ENCODE measurements around the gene CFAP74.
"Not testable (repeated sequence)": the region's sequence is repeated elsewhere in the genome, so short reads cannot be mapped to it uniquely, and the experiment has no call there.

Gene CFAP74

DNA sequence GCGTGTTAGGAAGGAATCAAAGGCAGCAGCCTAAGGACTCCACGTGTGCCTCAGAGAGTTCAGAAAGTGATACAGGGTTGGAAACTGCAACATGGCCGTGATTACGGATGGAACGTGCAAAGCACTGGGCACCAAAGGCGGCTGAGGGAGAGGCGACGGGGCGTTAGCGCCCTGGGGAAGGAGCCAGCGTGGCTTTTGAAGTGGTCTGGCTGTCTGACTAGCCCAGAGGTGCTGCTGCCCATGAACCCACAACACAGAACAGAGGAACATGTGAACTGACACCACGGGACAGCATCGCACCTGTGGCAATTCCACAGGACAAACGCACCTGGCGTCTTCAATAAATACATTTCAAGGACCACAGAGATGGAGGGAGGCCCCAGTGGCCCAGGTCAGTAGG is 66.5 kb downstream of the CFAP74 start:
- POLR2A ChIA-PET: no interaction called here
- TF ChIP-seq, protein P1, sequence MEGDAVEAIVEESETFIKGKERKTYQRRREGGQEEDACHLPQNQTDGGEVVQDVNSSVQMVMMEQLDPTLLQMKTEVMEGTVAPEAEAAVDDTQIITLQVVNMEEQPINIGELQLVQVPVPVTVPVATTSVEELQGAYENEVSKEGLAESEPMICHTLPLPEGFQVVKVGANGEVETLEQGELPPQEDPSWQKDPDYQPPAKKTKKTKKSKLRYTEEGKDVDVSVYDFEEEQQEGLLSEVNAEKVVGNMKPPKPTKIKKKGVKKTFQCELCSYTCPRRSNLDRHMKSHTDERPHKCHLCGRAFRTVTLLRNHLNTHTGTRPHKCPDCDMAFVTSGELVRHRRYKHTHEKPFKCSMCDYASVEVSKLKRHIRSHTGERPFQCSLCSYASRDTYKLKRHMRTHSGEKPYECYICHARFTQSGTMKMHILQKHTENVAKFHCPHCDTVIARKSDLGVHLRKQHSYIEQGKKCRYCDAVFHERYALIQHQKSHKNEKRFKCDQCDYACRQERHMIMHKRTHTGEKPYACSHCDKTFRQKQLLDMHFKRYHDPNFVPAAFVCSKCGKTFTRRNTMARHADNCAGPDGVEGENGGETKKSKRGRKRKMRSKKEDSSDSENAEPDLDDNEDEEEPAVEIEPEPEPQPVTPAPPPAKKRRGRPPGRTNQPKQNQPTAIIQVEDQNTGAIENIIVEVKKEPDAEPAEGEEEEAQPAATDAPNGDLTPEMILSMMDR (IDR thresholded peaks at IDR 0.05; ENCODE audit: control extremely low read depth, extremely low read depth, low read depth, missing control alignments): no peak
- CTCF ChIA-PET: no interaction called here
- no peak for DNase-seq (ENCODE audit: extremely low spot score)

DNA sequence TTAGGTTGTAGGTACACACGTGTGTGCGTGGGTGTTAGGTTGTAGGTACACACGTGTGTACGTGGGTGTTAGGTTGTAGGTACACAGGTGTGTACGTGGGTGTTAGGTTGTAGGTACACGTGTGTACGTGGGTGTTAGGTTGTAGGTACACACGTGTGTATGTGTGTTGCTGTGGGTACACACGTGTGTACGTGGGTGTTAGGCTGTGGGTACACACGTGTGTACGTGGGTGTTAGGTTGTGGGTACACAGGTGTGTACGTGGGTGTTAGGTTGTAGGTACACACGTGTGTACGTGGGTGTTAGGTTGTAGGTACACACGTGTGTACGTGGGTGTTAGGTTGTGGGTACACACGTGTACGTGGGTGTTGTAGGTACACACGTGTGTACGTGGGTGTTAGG is 68.7 kb downstream of the CFAP74 start:
- CTCF ChIA-PET; POLR2A ChIA-PET; DNase-seq (ENCODE audit: extremely low spot score): not testable (repeated sequence)

DNA sequence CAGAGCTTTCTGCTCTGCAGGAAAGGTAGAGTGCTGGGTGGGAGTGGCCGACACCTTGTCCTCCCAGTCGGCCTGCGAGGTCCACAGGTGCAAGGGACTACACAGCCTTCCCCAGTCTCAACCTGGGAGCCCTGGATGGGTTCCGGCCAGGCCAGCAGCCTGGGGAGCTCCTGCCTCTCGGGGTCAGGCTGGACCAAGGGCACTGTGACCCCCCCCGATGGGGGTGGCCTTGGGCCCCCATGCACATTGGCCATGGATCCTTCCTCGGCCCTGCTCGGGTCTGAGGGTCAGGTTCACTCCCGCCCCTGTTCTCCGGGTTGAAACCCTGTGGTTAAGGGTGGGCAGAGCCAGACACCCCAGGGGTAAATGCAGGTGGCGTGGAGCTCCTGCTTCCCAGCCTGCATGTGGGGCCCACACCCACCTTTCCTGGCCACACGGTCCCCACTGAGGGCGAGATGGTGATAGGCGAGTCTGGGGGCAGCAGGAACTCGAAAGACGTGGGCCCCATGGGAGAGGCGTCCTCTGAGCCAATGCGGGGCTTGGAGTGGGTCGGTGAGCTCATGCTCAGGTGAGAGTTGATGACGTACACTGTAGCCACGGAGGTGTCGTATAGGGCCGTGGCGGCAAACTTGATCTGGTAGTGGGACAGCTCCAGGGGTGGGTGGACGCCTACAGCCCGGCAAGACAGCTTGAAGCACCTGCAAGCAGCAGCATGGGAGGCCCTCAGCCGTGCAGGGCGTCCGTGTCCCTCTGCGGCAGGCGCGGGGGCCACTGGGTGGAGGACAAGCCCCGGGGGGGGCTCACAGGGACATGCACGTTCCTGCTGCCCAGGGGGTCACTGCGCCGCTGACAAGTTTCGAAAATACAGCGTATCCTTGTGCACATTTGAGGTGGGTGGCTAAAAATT is 73.7 kb downstream of the CFAP74 start:
- ChIA-PET CTCF (interaction anchor here (1.1 to 1.6 kb wide), 2 partner anchors 11 to 15 kb away, joined by 4 to 5 read pairs; no protein-coding TSS in a partner anchor), POLR2A (no interaction called here)

DNA sequence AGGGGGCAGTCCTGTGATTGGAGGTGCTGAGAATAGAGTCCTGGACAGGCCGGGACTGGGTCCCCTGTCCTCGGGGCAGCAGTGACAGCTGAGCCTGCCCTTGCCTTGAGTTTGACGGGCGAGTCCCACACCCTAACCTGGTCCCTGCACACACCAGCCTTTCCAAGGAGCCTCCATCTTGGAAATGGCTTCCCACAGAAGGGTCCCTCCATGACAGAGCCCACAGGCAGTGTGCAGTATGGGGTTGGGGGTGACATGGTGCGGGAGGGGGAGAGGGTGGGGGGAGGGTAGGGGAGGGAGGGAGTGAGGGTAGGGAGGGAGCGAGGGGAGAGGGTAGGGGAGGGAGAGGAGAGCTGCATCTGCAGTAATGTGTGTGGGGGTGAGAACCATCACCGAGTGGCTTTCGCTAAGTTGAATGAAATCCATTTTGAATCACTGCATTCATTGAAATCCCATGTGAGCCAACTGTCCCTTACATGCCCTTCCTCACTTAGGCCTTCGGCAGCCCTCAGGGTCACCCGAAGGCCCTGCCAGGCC is 74.4 kb downstream of the CFAP74 start:
- ChIA-PET CTCF (interaction anchor here (1.1 kb wide), 1 partner anchor 15 kb away, joined by 4 read pairs; no protein-coding TSS in a partner anchor), POLR2A (no interaction called here)
- no peak for DNase-seq (ENCODE audit: extremely low spot score)
- TF ChIP-seq, protein P1 (IDR thresholded peaks at IDR 0.05; ENCODE audit: control extremely low read depth, extremely low read depth, low read depth, missing control alignments): no peak

More for the DNA sequence above, 73.7 kb downstream of the CFAP74 start:
- DNase-seq (ENCODE audit: extremely low spot score): no peak
- TF ChIP-seq, protein P1 (IDR thresholded peaks at IDR 0.05; ENCODE audit: control extremely low read depth, extremely low read depth, low read depth, missing control alignments): no peak

DNA sequence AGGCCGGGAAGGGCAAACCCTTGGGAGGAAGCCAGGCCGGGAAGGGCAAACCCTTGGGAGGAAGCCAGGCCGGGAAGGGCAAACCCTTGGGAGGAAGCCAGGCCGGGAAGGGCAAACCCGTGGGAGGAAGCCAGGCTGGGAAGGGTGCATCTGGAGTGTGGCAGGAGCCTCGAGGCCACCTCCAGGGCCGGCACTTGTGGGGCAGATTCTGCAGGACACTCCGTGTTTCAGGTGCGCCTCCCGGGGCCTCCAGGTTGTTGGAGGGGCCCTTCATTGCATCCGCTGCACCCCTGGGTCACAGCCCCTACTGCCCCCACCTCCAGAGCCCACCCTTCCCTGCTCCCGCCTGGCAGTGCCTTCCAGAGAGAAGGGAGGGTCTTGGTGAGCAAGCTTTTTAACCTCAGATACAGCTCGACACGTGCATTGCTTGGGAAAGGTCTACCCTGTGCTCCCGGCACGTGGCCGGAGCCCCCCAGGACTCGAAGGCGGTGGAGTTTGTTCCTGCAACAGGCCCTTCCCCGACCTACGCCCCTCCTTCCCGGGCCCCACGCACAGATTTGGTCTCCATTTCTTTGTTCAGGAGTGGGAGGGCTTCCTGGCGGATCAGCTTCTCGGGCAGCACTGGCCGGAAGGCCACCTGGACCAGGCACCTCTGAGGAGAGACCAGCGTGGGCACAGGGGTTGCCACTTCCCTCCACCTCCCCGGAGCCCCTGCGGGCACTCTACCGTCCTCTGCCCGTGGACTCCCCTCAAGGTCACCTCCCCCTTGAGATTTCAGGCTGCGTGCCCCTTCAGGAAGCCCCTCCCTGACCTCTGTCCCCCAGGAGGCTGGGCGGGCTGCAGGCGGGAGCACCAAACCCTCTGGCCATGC is 75.1 kb downstream of the CFAP74 start:
- TF ChIP-seq, protein P1 (IDR thresholded peaks at IDR 0.05; ENCODE audit: control extremely low read depth, extremely low read depth, low read depth, missing control alignments): no peak
- no peak for DNase-seq (ENCODE audit: extremely low spot score)
- ChIA-PET POLR2A (no interaction called here), CTCF (no interaction called here)

DNA sequence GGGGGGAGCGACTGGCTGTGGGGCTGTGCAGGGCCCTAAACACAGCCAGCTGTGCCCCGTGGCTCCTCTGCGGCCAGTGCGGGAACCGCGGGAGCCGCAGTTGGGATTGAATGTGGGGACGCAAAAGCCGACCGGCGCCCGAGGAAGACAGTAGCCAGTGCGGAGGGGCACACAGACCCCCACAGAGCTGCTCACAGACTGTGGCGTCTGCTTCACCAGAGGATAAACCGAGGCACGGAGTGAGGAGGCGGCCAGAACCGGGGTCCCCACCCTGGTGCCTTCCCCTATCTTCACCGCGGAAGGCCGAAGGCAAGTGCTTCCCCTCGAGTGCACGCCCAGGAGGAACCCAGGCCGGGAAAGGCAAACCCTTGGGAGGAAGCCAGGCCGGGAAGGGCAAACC is 75.8 kb downstream of the CFAP74 start:
- CTCF ChIA-PET: no interaction called here
- TF ChIP-seq, protein P1 (IDR thresholded peaks at IDR 0.05; ENCODE audit: control extremely low read depth, extremely low read depth, low read depth, missing control alignments): no peak

More for the DNA sequence above, 75.8 kb downstream of the CFAP74 start:
- DNase-seq (ENCODE audit: extremely low spot score): no peak
- POLR2A ChIA-PET: no interaction called here
